Vagina (tissue), 2 donors: Measurements from ENCODE around the gene SLC9A6. TPM values are rescaled to one million over a fixed set of nuclear protein-coding genes. Genes with fewer than 3 reads are reported as not detected.

Experiments
- DNase-seq, 2 donors: peaks; one replicate each; pipeline ENCODE4 v3.0.0-alpha.2; 2017; ENCODE audit errors: extremely low spot score in 2 of 2
- H3K27ac ChIP-seq: fragments of 200-600 bp; sonication (generic); one replicate; pipeline ENCODE4 v1.5.1; 2019
- H3K27me3 ChIP-seq: fragments of 200-600 bp; sonication (generic); one replicate; pipeline ENCODE4 v1.5.1; 2019
- H3K36me3 ChIP-seq, 2 donors: fragments of 200-600 bp; sonication (generic); one replicate each; pipeline ENCODE4 v1.5.1; 2017 to 2019
- H3K4me1 ChIP-seq: fragments of 200-600 bp; sonication (generic); one replicate; pipeline ENCODE4 v1.5.1; 2019
- H3K4me3 ChIP-seq, 2 donors: fragments of 200-600 bp; sonication (generic); 1 replicate in 1 of 2; 2 replicates in 1 of 2; pipeline ENCODE4 v1.5.1; 2016 to 2019
- H3K9me3 ChIP-seq: fragments of 200-600 bp; sonication (generic); one replicate; pipeline ENCODE4 v1.5.1; 2019
- POLR2A ChIP-seq, 2 donors: fragments of 450-650 bp; IDR thresholded peaks; one replicate each; pipeline ENCODE4 v1.6.1; 2017; ENCODE audit warnings: antibody characterized with exemption in 2 of 2, mild to moderate bottlenecking in 2 of 2, moderate library complexity in 2 of 2
- POLR2AphosphoS5 ChIP-seq, 2 donors: sonication (generic); formaldehyde crosslinking; IDR thresholded peaks; one replicate each; pipeline ENCODE4 v1.9.0; 2017; ENCODE audit warnings: antibody characterized with exemption in 2 of 2, mild to moderate bottlenecking in 2 of 2, low read depth in 1 of 2; ENCODE audit not compliant: insufficient read depth in 1 of 2
- intact Hi-C: fragments of 100-400 bp; cut with DNase I; formaldehyde crosslinking; loops from one replicate; pipeline ENCODE4 v1.15.1; 2023
- total RNA-seq: library from RNA; depleted of rRNA; stranded (reverse); fragments of >200 nt; gene quantifications from one replicate; pipeline ENCODE4 v1.2.3, GENCODE V29; 2016
- TF ChIP-seq, protein P1 (sequence below), 3 experiments: fragments of 450-650 bp in 2 of 3; fragments of 200-600 bp in 1 of 3; sonication (generic) in 1 of 3; IDR thresholded peaks; one replicate each; pipeline ENCODE4 v1.5.1; 2017 to 2019; ENCODE audit warnings: antibody characterized with exemption in 3 of 3, mild to moderate bottlenecking in 2 of 3, moderate library complexity in 2 of 3

The SLC9A6 gene
- total RNA-seq, 1 donor from 2014 or later: 12.8 TPM

GRCh38 chrX:136055651-136056221 lies 70.5 kb downstream of the SLC9A6 start:
- intact Hi-C loops: no loop called here
- Histone ChIP-seq H3K27ac (peak overlapping the region; percentile 62), H3K4me1 (peaks cover 12% of the 10 kb centered on the region), H3K4me3 (no peak overlapping the region), H3K9me3 (no peaks in the 10 kb centered on the region), H3K36me3 (no peaks in the 10 kb centered on the region), H3K27me3 (no peaks in the 10 kb centered on the region)
- peak; percentile 22 to 94 for DNase-seq
- TF ChIP-seq, protein P1, sequence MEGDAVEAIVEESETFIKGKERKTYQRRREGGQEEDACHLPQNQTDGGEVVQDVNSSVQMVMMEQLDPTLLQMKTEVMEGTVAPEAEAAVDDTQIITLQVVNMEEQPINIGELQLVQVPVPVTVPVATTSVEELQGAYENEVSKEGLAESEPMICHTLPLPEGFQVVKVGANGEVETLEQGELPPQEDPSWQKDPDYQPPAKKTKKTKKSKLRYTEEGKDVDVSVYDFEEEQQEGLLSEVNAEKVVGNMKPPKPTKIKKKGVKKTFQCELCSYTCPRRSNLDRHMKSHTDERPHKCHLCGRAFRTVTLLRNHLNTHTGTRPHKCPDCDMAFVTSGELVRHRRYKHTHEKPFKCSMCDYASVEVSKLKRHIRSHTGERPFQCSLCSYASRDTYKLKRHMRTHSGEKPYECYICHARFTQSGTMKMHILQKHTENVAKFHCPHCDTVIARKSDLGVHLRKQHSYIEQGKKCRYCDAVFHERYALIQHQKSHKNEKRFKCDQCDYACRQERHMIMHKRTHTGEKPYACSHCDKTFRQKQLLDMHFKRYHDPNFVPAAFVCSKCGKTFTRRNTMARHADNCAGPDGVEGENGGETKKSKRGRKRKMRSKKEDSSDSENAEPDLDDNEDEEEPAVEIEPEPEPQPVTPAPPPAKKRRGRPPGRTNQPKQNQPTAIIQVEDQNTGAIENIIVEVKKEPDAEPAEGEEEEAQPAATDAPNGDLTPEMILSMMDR (IDR thresholded peaks at IDR 0.05): no peak
- peak; percentile 36 to 82 for TF ChIP-seq POLR2AphosphoS5 (IDR thresholded peaks at IDR 0.05; ENCODE audit: insufficient read depth in 1 of 2, low read depth in 1 of 2)
- TF ChIP-seq POLR2A (IDR thresholded peaks at IDR 0.05): peak in 1 of 2 donors; percentile 32

GRCh38 chrX:136057567-136057966 lies 72.3 kb downstream of the SLC9A6 start:
- peak in 1 of 2 donors; percentile 3 for TF ChIP-seq POLR2AphosphoS5 (IDR thresholded peaks at IDR 0.05; ENCODE audit: insufficient read depth in 1 of 2, low read depth in 1 of 2)
- TF ChIP-seq POLR2A (IDR thresholded peaks at IDR 0.05): no peak
- H3K27me3 ChIP-seq: no peaks in the 10 kb centered on the region
- DNase-seq: no peak
- no peaks in the 10 kb centered on the region for H3K36me3 ChIP-seq
- H3K27ac ChIP-seq: peak overlapping the region; percentile 62
- no peak overlapping the region for H3K4me3 ChIP-seq
- H3K9me3 ChIP-seq: no peaks in the 10 kb centered on the region
- H3K4me1 ChIP-seq: peaks cover 12% of the 10 kb centered on the region
- intact Hi-C loops: no loop called here

DNA sequence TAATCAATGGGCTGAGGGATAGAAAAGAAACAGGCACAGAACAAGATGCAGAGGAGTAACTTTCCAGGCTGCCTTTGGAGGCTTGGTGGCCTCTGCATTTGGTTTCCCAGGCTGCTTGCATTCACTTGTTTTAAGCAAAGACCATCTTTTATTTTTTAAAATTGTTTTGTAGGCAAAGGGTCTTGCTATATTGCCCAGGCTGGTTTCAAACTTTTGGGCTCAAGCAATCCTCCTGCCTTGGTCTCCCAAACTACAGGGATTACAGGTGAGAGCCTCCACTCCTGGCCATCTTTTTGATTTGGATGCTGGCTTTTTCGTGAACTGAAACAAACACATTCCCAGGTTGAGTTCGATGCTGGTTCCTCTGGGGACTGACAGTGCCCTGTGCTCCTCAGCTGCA lies 74.1 kb downstream of the SLC9A6 start:
- TF ChIP-seq, protein P1 (IDR thresholded peaks at IDR 0.05): no peak
- TF ChIP-seq POLR2A (IDR thresholded peaks at IDR 0.05): no peak
- no peaks in the 10 kb centered on the region for H3K27me3 ChIP-seq
- intact Hi-C loops: no loop called here
- H3K4me1 ChIP-seq: peaks cover 9% of the 10 kb centered on the region
- DNase-seq: peak in 1 of 2 donors; percentile 34
- H3K36me3 ChIP-seq: no peaks in the 10 kb centered on the region
- H3K27ac ChIP-seq: no peak overlapping the region
- no peaks in the 10 kb centered on the region for H3K9me3 ChIP-seq
- no peak overlapping the region for H3K4me3 ChIP-seq

DNA sequence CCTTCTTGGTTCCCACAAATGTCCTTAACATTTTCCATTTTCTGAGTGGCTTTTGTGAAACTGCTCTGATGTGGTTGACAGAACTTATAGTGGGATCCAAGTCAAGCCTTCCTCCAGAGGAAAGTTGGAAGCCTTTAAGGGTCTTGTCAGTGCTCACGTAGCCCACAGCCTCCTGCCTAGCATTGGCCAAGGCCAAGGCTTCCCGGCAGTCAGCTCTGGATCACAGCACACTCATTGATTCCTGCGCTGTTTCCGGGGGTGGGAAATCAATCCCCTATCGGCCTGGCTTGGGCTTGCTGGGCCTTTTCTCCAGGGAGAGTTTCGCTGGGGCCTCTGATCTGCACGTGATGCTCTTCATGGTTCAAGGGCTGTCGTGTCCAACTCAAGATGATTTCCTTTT lies 76.1 kb downstream of the SLC9A6 start:
- TF ChIP-seq POLR2A (IDR thresholded peaks at IDR 0.05) (no peak), POLR2AphosphoS5 (IDR thresholded peaks at IDR 0.05; ENCODE audit: insufficient read depth in 1 of 2, low read depth in 1 of 2) (no peak)
- TF ChIP-seq, protein P1 (IDR thresholded peaks at IDR 0.05): no peak
- H3K4me3 ChIP-seq: no peak overlapping the region
- H3K27ac ChIP-seq: no peak overlapping the region
- no peak for DNase-seq
- no peaks in the 10 kb centered on the region for H3K27me3 ChIP-seq
- intact Hi-C loops: loop anchor here (5.0 kb wide), 1 partner anchor 61 kb away; no protein-coding TSS in a partner anchor
- no peaks in the 10 kb centered on the region for H3K9me3 ChIP-seq
- no peaks in the 10 kb centered on the region for H3K36me3 ChIP-seq
- H3K4me1 ChIP-seq: no peaks in the 10 kb centered on the region

GRCh38 chrX:136061696-136062095 lies 76.5 kb downstream of the SLC9A6 start:
- H3K36me3 ChIP-seq: no peaks in the 10 kb centered on the region
- no peaks in the 10 kb centered on the region for H3K27me3 ChIP-seq
- TF ChIP-seq POLR2A (IDR thresholded peaks at IDR 0.05): no peak
- TF ChIP-seq, protein P1 (IDR thresholded peaks at IDR 0.05): no peak
- TF ChIP-seq POLR2AphosphoS5 (IDR thresholded peaks at IDR 0.05; ENCODE audit: insufficient read depth in 1 of 2, low read depth in 1 of 2): no peak
- intact Hi-C loops: loop anchor here (5.0 kb wide), 1 partner anchor 61 kb away; no protein-coding TSS in a partner anchor
- H3K27ac ChIP-seq: no peak overlapping the region
- no peaks in the 10 kb centered on the region for H3K4me1 ChIP-seq
- no peaks in the 10 kb centered on the region for H3K9me3 ChIP-seq
- DNase-seq: no peak
- no peak overlapping the region for H3K4me3 ChIP-seq
